Gastroesophageal sphincter (tissue), 3 donors: Measurements from ENCODE around the gene SESTD1.
A peak's percentile ranks its signal among the peaks of the same experiment; 100 is the strongest.

ENCODE experiments used
- CTCF ChIP-seq, 4 experiments: fragments of 200-600 bp in 2 of 4; fragments of 450-650 bp in 2 of 4; sonication (generic) in 1 of 4; IDR thresholded peaks; one replicate each; pipeline ENCODE4 v1.5.1; 2017 to 2019; ENCODE audit warnings: antibody characterized with exemption in 4 of 4, mild to moderate bottlenecking in 2 of 4, moderate library complexity in 2 of 4
- POLR2AphosphoS5 ChIP-seq: sonication (generic); formaldehyde crosslinking; IDR thresholded peaks from one replicate; pipeline ENCODE4 v1.6.1; 2017; ENCODE audit warnings: antibody characterized with exemption

DNA sequence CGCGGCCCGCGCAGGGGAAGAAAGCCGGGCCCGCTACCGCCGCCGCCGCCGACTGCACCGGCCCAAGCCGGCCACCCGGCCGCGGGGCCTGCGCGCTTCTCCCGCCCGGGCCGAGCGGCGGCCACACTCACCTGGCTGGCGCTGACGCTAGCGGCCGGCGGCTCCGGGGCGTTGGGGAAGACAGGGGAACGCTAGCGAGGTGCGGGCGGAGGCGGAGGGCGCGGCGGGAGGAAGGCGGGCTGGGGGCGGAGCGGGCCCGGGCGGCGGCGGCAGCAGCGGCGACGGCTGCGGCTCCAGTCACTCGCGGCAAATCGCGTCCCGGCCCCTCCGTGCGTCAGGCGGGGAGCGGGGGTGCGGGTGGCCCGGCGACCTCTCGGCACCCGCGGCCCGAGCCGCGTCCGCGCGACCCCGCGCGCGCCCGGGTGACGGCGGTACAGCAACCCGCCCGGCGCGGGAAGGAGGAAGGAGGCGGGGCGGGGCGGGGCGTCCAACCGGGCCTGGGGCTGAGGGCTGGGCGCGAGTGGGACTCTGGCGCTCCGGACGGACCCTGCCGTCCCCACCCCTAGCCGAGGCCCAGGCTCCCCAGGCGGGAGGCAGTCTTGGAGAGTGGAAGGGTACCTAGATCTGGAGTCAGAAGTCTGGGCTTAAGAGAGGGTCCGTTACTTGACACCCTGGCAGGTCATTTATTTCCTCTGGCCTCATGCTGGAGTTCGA is at the start of gene SESTD1:
- TF ChIP-seq CTCF (IDR thresholded peaks at IDR 0.05) (peak in 1 of 4 experiments; percentile 33), POLR2AphosphoS5 (no peak)
